SK-N-MC (cell line): ENCODE data around the gene MAST2.

ENCODE experiments used
- EZH2 ChIP-seq: fragments of 200-600 bp; sonication (generic); IDR thresholded peaks from one replicate; pipeline ENCODE4 v1.6.1; 2017; ENCODE audit warnings: antibody characterized with exemption
- POLR2AphosphoS5 ChIP-seq: IDR thresholded peaks from 2 replicates; pipeline ENCODE4 v1.6.1; 2012; ENCODE audit warnings: mild to moderate bottlenecking, low read depth, low read length, borderline replicate concordance

- TF ChIP-seq EZH2: no peak
- TF ChIP-seq POLR2AphosphoS5: no peak
Observed at GRCh38 chr1:45775794-45776193, 27.6 kb upstream of the MAST2 start.
